ENCODE measurements around the gene MEPCE.
A peak's percentile ranks its signal among the peaks of the same experiment; 100 is the strongest.

Gene MEPCE

DNA sequence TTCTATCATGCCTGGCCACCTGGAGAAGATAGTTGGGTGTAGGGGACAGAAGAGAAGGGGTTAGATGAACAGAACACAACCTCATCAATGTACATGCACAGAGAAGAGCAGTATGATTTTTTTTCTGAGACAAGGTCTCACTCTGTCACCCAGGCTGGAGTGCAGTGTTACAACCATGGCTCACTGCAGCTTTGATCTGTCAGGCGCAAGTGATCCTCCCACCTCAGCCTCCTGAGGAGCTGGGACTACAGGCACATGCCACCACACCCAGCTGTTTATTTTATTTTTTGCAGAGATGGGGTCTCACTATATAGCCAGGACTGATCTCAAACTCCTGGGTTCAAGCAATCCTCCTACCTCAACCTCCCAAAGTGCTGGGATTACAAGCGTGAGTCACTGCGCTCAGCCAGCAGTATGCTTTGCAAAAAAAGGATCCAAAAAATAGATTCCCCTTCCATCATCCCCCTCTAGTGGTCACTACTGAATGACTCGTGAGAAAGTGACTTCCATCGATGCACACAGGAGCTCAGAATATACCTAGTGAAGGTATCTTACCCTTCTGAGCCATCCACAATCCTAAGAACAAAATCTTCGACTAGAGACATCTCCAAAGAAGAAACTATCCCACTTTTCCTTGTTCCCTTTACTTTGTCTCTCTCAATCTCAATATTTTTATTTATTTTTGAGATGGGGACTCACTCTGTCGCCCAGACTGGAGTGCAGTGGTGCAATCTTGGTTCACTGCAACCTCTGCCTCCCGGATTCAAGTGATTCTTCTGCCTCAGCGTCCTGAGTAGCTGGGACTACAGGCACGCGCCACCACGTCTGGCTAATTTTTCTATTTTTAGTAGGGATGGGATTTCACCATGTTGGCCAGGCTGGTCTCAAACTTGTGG lies 22.1 kb upstream of the MEPCE start:
- DNase-seq = peak; percentile 71

DNA sequence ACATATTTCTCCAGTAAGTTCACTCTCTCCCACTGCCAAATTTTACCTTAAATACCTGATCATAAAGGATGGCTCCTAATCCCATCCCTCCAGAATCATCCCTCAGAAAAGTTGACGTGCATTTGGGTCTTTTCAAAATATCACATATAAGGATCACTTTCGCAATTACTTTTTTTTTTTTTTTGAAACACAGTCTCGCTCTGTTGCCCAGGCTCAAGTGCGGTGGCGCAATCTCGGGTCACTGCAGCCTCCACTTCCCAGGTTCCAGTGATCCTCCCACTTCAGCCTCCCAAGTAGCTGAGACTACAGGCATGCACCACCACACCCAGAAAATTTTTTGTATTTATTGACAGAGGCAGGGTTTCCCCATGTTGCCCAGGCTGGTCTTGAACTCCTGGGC lies 18.5 kb upstream of the MEPCE start:
- DNase-seq = no peak

DNA sequence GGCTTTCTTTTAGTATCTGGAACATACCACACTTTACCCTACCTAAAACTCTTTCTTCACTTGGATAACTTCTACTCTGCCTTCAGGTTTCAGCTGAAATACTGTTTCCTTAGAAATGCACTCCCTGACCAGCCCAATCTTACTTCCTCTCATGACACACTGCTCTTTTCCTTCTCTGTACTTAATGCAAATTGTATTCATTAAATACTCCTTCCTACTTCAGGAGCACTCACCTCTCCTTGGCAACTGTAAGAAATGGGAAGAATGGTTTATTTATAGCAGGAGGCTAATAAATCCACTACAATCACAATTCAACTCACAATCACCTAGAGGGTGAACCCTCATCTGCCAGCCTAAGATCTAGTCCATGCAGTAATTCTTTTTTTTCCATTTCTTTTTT lies 16.3 kb upstream of the MEPCE start:
- no peak for DNase-seq

DNA sequence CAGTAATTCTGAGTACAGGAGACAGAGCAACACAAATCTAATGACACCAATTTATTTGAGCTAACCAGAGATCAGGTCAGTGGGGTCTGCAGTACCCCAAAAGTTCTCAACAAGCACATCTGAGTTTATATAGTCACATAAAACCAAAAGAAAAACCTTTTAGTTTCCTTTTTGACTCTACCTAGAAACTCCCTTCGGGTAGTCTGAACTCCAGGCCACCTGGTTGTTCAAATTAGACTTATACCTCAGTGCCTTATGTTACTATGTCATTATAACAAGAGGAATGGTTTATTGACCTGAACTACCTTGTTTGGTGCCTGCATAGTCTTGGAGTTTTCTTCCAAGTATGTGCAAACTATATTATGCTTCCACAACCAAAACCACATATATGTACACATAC lies 15.7 kb upstream of the MEPCE start:
- no peak for DNase-seq

- no peak for DNase-seq
These were observed 14.2 kb upstream of the MEPCE start for GRCh38 chr7:100415448-100415847.

GRCh38 chr7:100418930-100419659 lies 10.5 kb upstream of the MEPCE start:
- DNase-seq = peak; percentile 30

- no peak for DNase-seq
These were observed 9.9 kb upstream of the MEPCE start for GRCh38 chr7:100419660-100420226.

GRCh38 chr7:100423315-100423714 lies 6.3 kb upstream of the MEPCE start:
- no peak for DNase-seq

DNA sequence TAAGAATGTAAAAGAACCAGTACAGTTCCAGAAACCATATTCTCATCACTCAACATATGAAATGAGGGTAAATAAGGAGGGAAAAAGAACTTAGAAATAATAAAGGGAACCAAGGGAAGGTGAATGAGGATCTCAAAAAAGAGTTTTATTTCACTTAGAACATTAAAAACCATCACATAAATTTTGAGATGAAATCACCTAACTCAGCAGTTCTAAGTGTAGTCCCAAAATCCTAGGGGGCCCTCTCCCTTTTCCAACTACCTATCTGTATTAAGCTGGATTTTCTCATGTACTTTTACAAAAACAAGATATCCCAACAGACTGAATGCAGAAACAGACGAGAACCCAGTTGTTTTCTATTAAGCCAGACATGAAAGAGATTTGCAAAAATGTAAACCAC lies 4.3 kb upstream of the MEPCE start:
- no peak for DNase-seq

DNA sequence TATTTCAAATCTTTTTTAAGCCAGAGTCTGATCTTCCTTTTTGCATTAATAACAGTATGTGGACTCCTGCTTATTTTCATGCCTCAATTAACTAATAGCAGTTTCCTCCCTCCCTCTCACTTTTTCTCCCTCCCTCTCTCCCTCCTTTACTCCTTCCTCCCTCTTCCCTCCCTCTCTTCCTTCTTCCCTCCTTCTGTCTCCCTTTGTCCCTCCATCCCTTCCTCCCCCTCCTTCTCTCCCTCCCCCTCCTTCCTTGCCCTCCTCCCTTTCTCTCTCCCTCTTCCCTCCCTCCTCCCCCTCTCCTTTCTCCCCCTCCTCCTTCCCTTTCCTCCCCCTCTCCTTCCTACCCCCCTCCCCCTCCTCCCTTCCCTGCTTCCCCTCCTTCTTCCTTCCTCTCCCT lies 3.1 kb upstream of the MEPCE start:
- DNase-seq = no peak

GRCh38 chr7:100427762-100428198 lies 1.9 kb upstream of the MEPCE start:
- no peak for DNase-seq

DNA sequence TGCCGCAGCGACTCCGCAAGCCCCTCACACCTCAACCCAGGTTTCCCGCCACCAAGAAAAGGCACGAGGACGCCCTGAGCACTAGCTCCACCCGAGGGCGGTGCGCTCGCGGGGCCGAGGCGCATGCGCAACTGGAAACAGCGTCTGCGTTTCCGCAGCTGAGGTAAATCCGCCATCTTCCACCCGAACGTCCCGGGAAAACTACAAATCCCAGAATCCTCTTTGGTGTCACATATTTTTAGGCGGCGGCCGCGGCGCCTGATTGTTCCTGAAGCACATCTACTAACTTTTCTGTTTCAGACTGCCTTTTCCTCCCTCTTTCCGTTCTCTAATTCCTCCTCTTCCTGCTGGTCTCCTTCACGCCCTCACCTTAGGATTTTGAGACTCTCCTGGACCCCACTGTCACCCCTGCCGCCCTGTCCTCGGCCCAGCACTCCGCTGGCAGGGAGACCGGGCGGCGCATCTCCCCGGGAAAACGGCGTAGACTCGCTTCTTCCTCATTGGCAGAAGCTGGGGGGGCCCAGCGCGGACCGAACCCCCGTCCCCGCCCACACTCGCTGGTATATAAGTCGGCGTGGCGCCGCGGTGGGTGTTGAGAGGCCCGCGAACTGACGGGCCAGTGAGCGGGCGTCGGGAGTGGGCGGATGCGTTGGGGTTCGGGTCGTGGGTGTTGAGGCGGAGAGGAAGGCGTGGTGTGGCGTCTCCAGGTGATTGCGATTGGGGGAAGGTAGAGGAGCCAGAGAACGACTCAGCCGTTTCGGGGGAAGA lies 1.2 kb upstream of the MEPCE start, which contains the start of gene ZCWPW1:
TSS of gene ZCWPW1 (minus strand) at position 505 of the 768 bp plus-strand sequence. CDS start 8,054 bp downstream, outside the sequence.
- DNase-seq = peak; percentile 98

DNA sequence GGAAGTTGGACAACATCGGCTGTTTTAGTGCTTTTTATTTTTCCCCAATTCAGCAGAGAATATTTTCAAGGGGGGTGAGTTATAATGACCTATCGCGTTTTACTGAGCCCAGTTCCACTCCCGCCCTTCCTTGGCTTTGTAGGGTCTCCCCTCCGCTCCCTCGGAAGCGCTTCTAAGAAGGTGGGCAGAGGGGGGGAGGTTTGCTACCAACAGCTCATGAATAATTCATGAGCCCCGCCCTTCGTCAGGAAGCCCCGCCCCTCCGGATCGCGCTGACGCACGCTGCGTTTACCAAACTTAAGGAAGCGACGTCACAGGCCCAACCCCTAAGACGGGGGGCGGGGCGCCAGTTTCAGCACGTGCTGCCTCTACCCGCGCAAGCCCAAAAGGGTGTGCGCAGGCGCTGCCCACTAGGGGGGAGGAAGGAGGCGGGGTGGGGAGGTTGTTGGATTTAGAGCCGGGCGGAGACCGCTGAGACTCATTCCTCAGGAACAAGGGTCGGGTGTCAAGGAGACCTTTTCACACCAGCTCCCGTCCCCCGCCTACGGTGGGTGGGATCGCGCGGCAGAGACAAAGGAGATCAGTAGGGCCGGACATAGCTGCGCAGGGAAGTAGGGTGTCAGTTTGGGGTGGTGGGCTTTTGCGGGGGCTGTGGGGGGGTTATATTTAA lies 529 bp upstream of the MEPCE start:
- peak; percentile 100 for DNase-seq

- no peak for DNase-seq
These were observed 1.1 kb downstream of the MEPCE start for GRCh38 chr7:100430493-100431285.

DNA sequence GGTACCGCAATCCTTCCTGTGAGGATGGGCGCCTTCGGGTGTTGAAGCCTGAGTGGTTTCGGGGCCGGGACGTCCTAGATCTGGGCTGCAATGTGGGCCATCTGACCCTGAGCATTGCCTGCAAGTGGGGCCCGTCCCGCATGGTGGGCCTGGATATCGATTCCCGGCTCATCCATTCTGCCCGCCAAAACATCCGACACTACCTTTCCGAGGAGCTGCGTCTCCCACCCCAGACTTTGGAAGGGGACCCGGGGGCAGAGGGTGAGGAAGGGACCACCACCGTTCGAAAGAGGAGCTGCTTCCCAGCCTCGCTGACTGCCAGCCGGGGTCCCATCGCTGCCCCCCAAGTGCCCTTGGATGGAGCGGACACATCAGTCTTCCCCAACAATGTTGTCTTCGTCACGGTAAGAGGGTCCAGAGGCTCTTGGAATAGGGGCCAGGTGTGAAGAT lies 1.7 kb downstream of the MEPCE start:
- no peak for DNase-seq

DNA sequence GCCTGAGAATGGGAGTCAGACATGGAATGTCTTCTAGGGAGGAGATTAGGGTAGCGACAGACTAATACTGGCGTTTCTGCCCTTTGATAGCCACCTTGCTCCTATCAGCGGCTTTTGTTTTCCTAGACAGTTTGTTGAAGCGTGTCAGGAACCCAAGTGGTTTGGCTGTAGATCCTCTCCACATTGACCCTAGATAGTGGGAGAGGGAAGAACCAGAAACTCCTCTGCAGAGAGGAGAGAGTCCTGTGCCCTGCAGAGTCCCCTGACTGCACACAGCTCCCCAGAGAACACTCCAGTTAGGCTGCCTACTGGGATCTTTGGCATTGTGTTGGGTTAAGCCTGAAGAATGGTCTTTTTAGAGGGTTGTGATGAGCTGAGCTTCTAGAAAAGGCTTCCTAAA lies 2.4 kb downstream of the MEPCE start:
- DNase-seq = no peak

DNA sequence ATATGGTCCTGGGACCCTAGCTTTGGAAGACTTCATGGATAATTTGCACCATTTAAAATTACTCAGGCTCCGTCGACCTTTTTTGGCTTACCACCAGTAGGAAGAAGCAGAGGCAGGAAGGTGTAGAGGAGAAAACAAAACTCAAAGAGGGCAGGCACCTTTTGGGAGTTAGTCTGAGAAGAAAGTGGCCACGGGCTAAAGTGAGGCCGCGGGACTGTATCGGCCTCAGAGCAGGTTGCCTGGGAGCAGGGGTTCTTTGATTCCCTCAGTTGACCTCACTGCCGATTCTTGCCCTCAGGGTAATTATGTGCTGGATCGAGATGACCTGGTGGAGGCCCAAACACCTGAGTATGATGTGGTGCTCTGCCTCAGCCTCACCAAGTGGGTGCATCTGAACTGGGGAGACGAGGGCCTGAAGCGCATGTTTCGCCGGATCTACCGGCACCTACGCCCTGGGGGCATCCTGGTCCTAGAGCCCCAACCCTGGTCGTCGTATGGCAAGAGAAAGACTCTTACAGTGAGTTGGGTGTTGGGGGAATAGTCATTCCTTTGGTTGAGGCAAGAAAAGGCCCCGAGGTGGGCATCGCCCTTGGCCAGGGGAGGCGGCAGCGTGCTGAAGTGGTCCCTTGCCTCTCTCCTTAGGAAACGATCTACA lies 3.1 kb downstream of the MEPCE start:
- no peak for DNase-seq

GRCh38 chr7:100433276-100433591 lies 3.6 kb downstream of the MEPCE start:
- DNase-seq = no peak

GRCh38 chr7:100433592-100434296 lies 4.1 kb downstream of the MEPCE start:
- no peak for DNase-seq
